H1 (cell line): ENCODE results near the gene GAK. TPM values are rescaled to one million over a fixed set of nuclear protein-coding genes. Genes with fewer than 3 reads are reported as not detected.

Experiments used
- CTCF ChIA-PET: fragments of 300-600 bp; sonication (Branson Sonifier 250); formaldehyde crosslinking; loops from one replicate; lab custom pipeline; 2021; ENCODE audit not compliant: partially characterized antibody; lab: Charles Lee
- POLR2A ChIA-PET: fragments of 300-600 bp; sonication (Branson Sonifier 250); formaldehyde crosslinking; loops from one replicate; lab custom pipeline; 2021; ENCODE audit warnings: inconsistent platforms; ENCODE audit not compliant: partially characterized antibody; lab: Charles Lee
- DNase-seq, 2 experiments: peaks; one replicate each; pipeline versions ENCODE4 v3.0.0 to v3.0.0-alpha.2; 2010 to 2022; ENCODE audit warnings: low spot score in 2 of 2, low read depth in 1 of 2, mixed read lengths in 1 of 2
- FAIRE-seq: peaks from 2 replicates; lab custom pipeline; 2011; peaks lifted over from hg19 to GRCh38; lab: Jason Lieb, UNC
- H2AFZ ChIP-seq: 2 replicates; pipeline ENCODE4 v1.8.1; 2012; ENCODE audit warnings: low read length, inconsistent platforms
- H2AK5ac ChIP-seq: 2 replicates; pipeline ENCODE4 v1.6.1; 2013; ENCODE audit warnings: low read depth, low read length
- H2BK120ac ChIP-seq: replicated peaks from 2 replicates; pipeline ENCODE3; 2013; ENCODE audit warnings: low read depth, low read length, inconsistent platforms
- H2BK12ac ChIP-seq: 2 replicates; pipeline ENCODE4 v1.6.1; 2013; ENCODE audit warnings: low read depth, low read length
- H2BK15ac ChIP-seq: 2 replicates; pipeline ENCODE4 v1.6.1; 2013; ENCODE audit warnings: low read length
- H2BK20ac ChIP-seq: 2 replicates; pipeline ENCODE4 v1.6.1; 2013; ENCODE audit warnings: low read length
- H2BK5ac ChIP-seq: 2 replicates; pipeline ENCODE4 v1.6.1; 2013; ENCODE audit warnings: low read depth, low read length
- H3K14ac ChIP-seq: 2 replicates; pipeline ENCODE4 v1.6.1; 2013; ENCODE audit warnings: inconsistent platforms; ENCODE audit not compliant: insufficient read length
- H3K18ac ChIP-seq: 2 replicates; pipeline ENCODE4 v1.6.1; 2013; ENCODE audit warnings: low read length; ENCODE audit errors: extremely low read depth
- H3K23ac ChIP-seq: 2 replicates; pipeline ENCODE4 v1.6.1; 2013; ENCODE audit warnings: inconsistent platforms; ENCODE audit not compliant: insufficient read length
- H3K23me2 ChIP-seq: 2 replicates; pipeline ENCODE4 v1.6.1; 2013; ENCODE audit warnings: low read depth, low read length
- H3K27ac ChIP-seq: 2 replicates; pipeline ENCODE4 v1.6.1; 2011; ENCODE audit warnings: low read depth, low read length, inconsistent platforms
- H3K27me3 ChIP-seq, 4 experiments: replicated peaks in 1 of 4; 1 replicate in 1 of 4; 2 replicates in 3 of 4; pipeline versions ENCODE4 v1.6.1 to v1.8.1; 2011 to 2013; ENCODE audit warnings: low read length in 3 of 4, mild to moderate bottlenecking in 3 of 4, inconsistent platforms in 2 of 4, mixed read lengths in 2 of 4, moderate library complexity in 1 of 4; ENCODE audit not compliant: control insufficient read depth in 3 of 4, insufficient read depth in 3 of 4; ENCODE audit errors: extremely low read depth in 1 of 4
- H3K36me3 ChIP-seq, 4 experiments: 2 replicates each; pipeline versions ENCODE4 v1.6.1 to v1.8.1; 2011 to 2013; ENCODE audit warnings: mild to moderate bottlenecking in 4 of 4, low read length in 3 of 4, moderate library complexity in 2 of 4, control low read depth in 1 of 4, inconsistent platforms in 1 of 4; ENCODE audit not compliant: insufficient read depth in 4 of 4, control insufficient read depth in 2 of 4
- H3K4ac ChIP-seq: replicated peaks from 2 replicates; pipeline ENCODE3; 2013; ENCODE audit warnings: low read length, low read depth, mixed read lengths, inconsistent platforms; ENCODE audit not compliant: insufficient read length
- H3K4me1 ChIP-seq, 4 experiments: replicated peaks in 1 of 4; 1 replicate in 1 of 4; 2 replicates in 3 of 4; pipeline versions ENCODE4 v1.6.1 to v1.8.1; 2011 to 2013; ENCODE audit warnings: low read length in 3 of 4, inconsistent platforms in 2 of 4, mixed read lengths in 1 of 4; ENCODE audit not compliant: insufficient read depth in 4 of 4, control insufficient read depth in 3 of 4
- H3K4me2 ChIP-seq, 2 experiments: 2 replicates each; pipeline versions ENCODE4 v1.6.1 to v1.8.1; 2011 to 2013; ENCODE audit warnings: low read depth in 2 of 2, low read length in 2 of 2, control low read depth in 1 of 2, inconsistent platforms in 1 of 2, mild to moderate bottlenecking in 1 of 2; ENCODE audit not compliant: insufficient read depth in 1 of 2
- H3K4me3 ChIP-seq, 4 experiments: fragments of 200-600, 300-600 bp in 1 of 4; sonication (generic), shearing (Covaris generic), sonication (Bioruptor Twin) in 1 of 4; 2 replicates each; pipeline versions ENCODE4 v1.5.1 to v1.8.1; 2011 to 2016; ENCODE audit warnings: low read length in 4 of 4, low read depth in 3 of 4, control low read depth in 2 of 4, inconsistent platforms in 2 of 4, mild to moderate bottlenecking in 2 of 4, mixed read lengths in 1 of 4, moderate library complexity in 1 of 4; ENCODE audit not compliant: insufficient read depth in 2 of 4; ENCODE audit errors: extremely low read depth in 1 of 4
- H3K56ac ChIP-seq: replicated peaks from 2 replicates; pipeline ENCODE3; 2013; ENCODE audit warnings: low read depth, mild to moderate bottlenecking, mixed read lengths, low read length, inconsistent platforms; ENCODE audit not compliant: insufficient read length
- H3K79me1 ChIP-seq: 2 replicates; pipeline ENCODE4 v1.6.1; 2013; ENCODE audit warnings: low read depth, low read length, control low read depth
- H3K79me2 ChIP-seq, 2 experiments: 2 replicates each; pipeline versions ENCODE4 v1.6.1 to v1.8.1; 2012 to 2013; ENCODE audit warnings: low read length in 2 of 2, mild to moderate bottlenecking in 2 of 2, inconsistent platforms in 1 of 2; ENCODE audit not compliant: insufficient read depth in 2 of 2, control insufficient read depth in 1 of 2
- H3K9ac ChIP-seq, 4 experiments: replicated peaks in 1 of 4; 1 replicate in 1 of 4; 2 replicates in 3 of 4; pipeline versions ENCODE4 v1.6.1 to v1.8.1; 2011 to 2013; ENCODE audit warnings: low read depth in 3 of 4, low read length in 3 of 4, control low read depth in 2 of 4, mild to moderate bottlenecking in 2 of 4, moderate library complexity in 2 of 4, inconsistent platforms in 1 of 4; ENCODE audit errors: extremely low read depth in 1 of 4
- H3K9me3 ChIP-seq, 2 experiments: 2 replicates each; pipeline versions ENCODE4 v1.6.1 to v1.8.1; 2012 to 2013; ENCODE audit warnings: mild to moderate bottlenecking in 2 of 2, moderate library complexity in 2 of 2, control low read depth in 1 of 2, inconsistent platforms in 1 of 2, low read depth in 1 of 2, low read length in 1 of 2, mixed read lengths in 1 of 2; ENCODE audit not compliant: insufficient read depth in 2 of 2
- H4K20me1 ChIP-seq, 2 experiments: replicated peaks in 1 of 2; 2 replicates each; pipeline versions ENCODE3 to v1.8.1; 2011 to 2013; ENCODE audit warnings: inconsistent platforms in 2 of 2, low read length in 2 of 2, mild to moderate bottlenecking in 1 of 2; ENCODE audit not compliant: insufficient read depth in 2 of 2, control insufficient read depth in 1 of 2
- H4K5ac ChIP-seq: 2 replicates; pipeline ENCODE4 v1.6.1; 2013; ENCODE audit warnings: low read length, low read depth, mixed read lengths, inconsistent platforms; ENCODE audit not compliant: insufficient read length
- H4K8ac ChIP-seq: 2 replicates; pipeline ENCODE4 v1.8.0; 2013; ENCODE audit warnings: mild to moderate bottlenecking, moderate library complexity, low read length, inconsistent platforms; ENCODE audit not compliant: insufficient read depth; ENCODE audit errors: extremely low read depth
- H4K91ac ChIP-seq: replicated peaks from 2 replicates; pipeline ENCODE3; 2013; ENCODE audit warnings: low read length, mixed read lengths, inconsistent platforms; ENCODE audit not compliant: insufficient read length
- BCL11A ChIP-seq, 2 experiments: IDR thresholded peaks; one replicate each; pipeline ENCODE4 v1.6.1; 2011; ENCODE audit warnings: low read depth in 2 of 2, low read length in 2 of 2, mild to moderate bottlenecking in 2 of 2
- CTCF ChIP-seq, 3 experiments: IDR thresholded peaks; 1 replicate in 2 of 3; 2 replicates in 1 of 3; pipeline versions ENCODE4 v1.5.1 to v1.6.1; 2011; ENCODE audit warnings: low read length in 3 of 3, mild to moderate bottlenecking in 3 of 3, inconsistent platforms in 2 of 3, low read depth in 1 of 3, moderate library complexity in 1 of 3; ENCODE audit not compliant: insufficient read depth in 1 of 3; ENCODE audit errors: control extremely low read depth in 1 of 3
- RAD21 ChIP-seq, 2 experiments: IDR thresholded peaks in 1 of 2; conservative IDR thresholded peaks in 1 of 2; 2 replicates each; pipeline ENCODE4 v1.6.1; 2011; ENCODE audit warnings: low read depth in 2 of 2, low read length in 2 of 2, improper control_type of control experiment in 1 of 2, inconsistent platforms in 1 of 2, mild to moderate bottlenecking in 1 of 2, moderate library complexity in 1 of 2
- RNF2 ChIP-seq: fragments of 200-900, 300-1000 bp; sonication (generic); IDR thresholded peaks from 2 replicates; pipeline ENCODE4 v1.7.1; 2016; ENCODE audit warnings: borderline replicate concordance, low read depth, mild to moderate bottlenecking, antibody characterized with exemption, low read length; ENCODE audit not compliant: poor library complexity, severe bottlenecking; ENCODE audit errors: missing control alignments
- WGBS, 2 experiments: shearing (Covaris generic) in 1 of 2; methylation state at CpG; one replicate each; pipeline versions ENCODE4 v1.1.6 to v1.1.7; 2013 to 2015; ENCODE audit warnings: low lambda C conversion rate in 2 of 2, mixed read lengths in 2 of 2, inconsistent platforms in 1 of 2, low coverage in 1 of 2, missing lambda C conversion rate in 1 of 2; ENCODE audit not compliant: insufficient replicate concordance in 2 of 2, insufficient coverage in 1 of 2, insufficient read length in 1 of 2; ENCODE audit errors: extremely low coverage in 1 of 2, missing lambda C conversion rate in 1 of 2; 5-methylcytosine and 5-hydroxymethylcytosine counted together
- polyA plus RNA-seq, 7 experiments: library from polyadenylated mRNA; depleted of rRNA in 3 of 7; stranded (reverse) in 5 of 7; unstranded in 2 of 7; fragments of >200 nt in 5 of 7; fragments of 200-250 nt in 2 of 7; gene quantifications; 1 replicate in 5 of 7; 2 replicates in 1 of 7; 4 replicates in 1 of 7; pipeline versions ENCODE4 v1.2.1 to v1.2.3, GENCODE V29; 2011 to 2013; ENCODE audit warnings: missing spikeins in 2 of 7, mixed read lengths in 2 of 7
- total RNA-seq: library from RNA; stranded (reverse); fragmentation: NEBNext Ultra II Directional; extraction: Animal tissue kit (Norgen Biotek cat#: 25700); gene quantifications from 2 replicates; pipeline ENCODE4 v1.2.1, GENCODE V29; 2021

GAK gene
- total and polyA plus RNA-seq, 2 of the 8 experiments (the other 6 are each of a cell fraction or from before 2014, with no cell fraction given), result 31.5 to 70.8 TPM

DNA sequence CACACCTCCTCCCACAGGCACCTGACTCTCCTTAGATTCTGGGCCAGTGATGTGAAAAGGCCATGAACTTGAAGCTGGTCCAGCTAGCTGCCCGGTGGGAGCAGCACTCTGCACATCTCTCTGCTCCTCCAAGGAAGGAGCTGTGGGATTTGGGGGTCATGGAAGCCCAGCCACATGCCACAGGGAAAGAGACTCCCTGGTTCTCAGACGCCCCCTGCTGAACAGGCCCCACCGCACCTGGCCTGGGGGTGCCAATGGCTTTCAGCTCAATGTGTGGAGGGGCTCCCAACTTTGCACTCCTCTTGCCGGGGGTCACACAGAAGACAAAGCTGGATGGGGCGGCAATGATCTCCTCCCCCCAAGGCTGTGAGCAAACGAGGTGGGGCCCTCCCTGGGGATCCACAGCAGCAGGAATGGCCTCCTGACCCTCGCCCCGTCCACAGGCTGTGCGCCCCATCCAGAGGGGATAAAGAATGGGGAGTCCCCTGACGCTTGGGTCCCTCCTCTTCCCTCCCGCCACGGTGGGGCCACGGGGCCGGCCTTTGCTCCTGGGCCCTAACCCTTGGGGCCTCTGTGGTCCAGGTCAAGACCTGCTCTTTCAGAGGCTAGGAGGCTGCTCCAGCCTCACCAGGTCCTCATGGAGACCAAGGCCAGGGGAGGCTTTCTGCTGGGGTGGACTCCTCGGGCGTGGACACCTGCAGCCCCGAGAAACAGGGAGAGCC lies 51.3 kb downstream of the GAK start:
- CTCF ChIA-PET, result interaction anchor here (0.6 to 5.8 kb wide), 6 partner anchors 11 to 127 kb away, joined by 3 to 34 read pairs (median 3); no protein-coding TSS in a partner anchor
- no peak for FAIRE-seq

More for the DNA sequence above, 51.3 kb downstream of the GAK start:
- Histone ChIP-seq H2BK20ac (no peak overlapping the region), H4K5ac (no peak overlapping the region), H3K36me3 (peaks cover 4 to 13% (median 11%) of the 10 kb centered on the region in 4 experiments; a peak in 5 of 8 replicates), H3K9ac (no peak overlapping the region), H4K8ac (no peak overlapping the region), H2AFZ (no peak overlapping the region), H3K27me3 (no peaks in the 10 kb centered on the region), H3K23me2 (no peaks in the 10 kb centered on the region), H3K18ac (no peak overlapping the region), H3K4me1 (no peaks in the 10 kb centered on the region), H3K79me2 (no peaks in the 10 kb centered on the region), H3K79me1 (no peaks in the 10 kb centered on the region), H3K9me3 (no peaks in the 10 kb centered on the region), H3K4me2 (no peak overlapping the region), H3K4me3 (no peak overlapping the region), H2BK12ac (no peak overlapping the region), H3K56ac (no peak overlapping the region), H3K4ac (no peak overlapping the region), H3K27ac (no peak overlapping the region), H2AK5ac (no peak overlapping the region), H4K20me1 (peaks cover under 1 to 8% of the 10 kb centered on the region in 2 experiments), H2BK120ac (no peak overlapping the region), H4K91ac (no peak overlapping the region), H2BK5ac (no peak overlapping the region), H3K14ac (no peak overlapping the region), H3K23ac (no peak overlapping the region), H2BK15ac (no peak overlapping the region)
- WGBS, 2 experiments, result 90% methylated on average over 17 of the region's 17 CpGs; no CpG with 5 or more reads in 1 of the 2 experiments
- POLR2A ChIA-PET, result interaction anchor here (0.9 kb wide), 1 partner anchor 70 kb away, joined by 3 read pairs; no protein-coding TSS in a partner anchor
- DNase-seq, result no peak
- TF ChIP-seq RNF2 (no peak), RAD21 (IDR thresholded peaks at IDR 0.05 in 1 of 2, conservative IDR thresholded peaks at IDR 0.05 in 1 of 2; ENCODE audit: low read depth in 2 of 2, low read length in 2 of 2) (peak in 1 of 2 experiments; percentile 14; a peak in 3 of 4 replicates), CTCF (IDR thresholded peaks at IDR 0.05; ENCODE audit: control extremely low read depth in 1 of 3, insufficient read depth in 1 of 3, low read depth in 1 of 3, low read length in 3 of 3) (peak in 2 of 3 experiments; percentile 10 to 12; a peak in 1 of 4 replicates), BCL11A (IDR thresholded peaks at IDR 0.05; ENCODE audit: low read depth in 2 of 2, low read length in 2 of 2) (no peak)
